HG03378 (cell line): ENCODE data around the gene ALG8.
"Not testable (repeated sequence)": the region's sequence is repeated elsewhere in the genome, so short reads cannot be mapped to it uniquely, and the experiment has no call there.

ENCODE experiments used
- ATAC-seq: cut with Tn5 transposase; IDR thresholded peaks from one replicate; pipeline ENCODE4 v1.9.1; 2021; ENCODE audit warnings: mild to moderate bottlenecking, moderate library complexity; ENCODE audit not compliant: unreplicated experiment

The ALG8 gene

GRCh38 chr11:78076733-78077403 lies 62.6 kb downstream of the ALG8 start:
- no peak for ATAC-seq

GRCh38 chr11:78074756-78075155 lies 64.7 kb downstream of the ALG8 start:
- ATAC-seq = no peak

DNA sequence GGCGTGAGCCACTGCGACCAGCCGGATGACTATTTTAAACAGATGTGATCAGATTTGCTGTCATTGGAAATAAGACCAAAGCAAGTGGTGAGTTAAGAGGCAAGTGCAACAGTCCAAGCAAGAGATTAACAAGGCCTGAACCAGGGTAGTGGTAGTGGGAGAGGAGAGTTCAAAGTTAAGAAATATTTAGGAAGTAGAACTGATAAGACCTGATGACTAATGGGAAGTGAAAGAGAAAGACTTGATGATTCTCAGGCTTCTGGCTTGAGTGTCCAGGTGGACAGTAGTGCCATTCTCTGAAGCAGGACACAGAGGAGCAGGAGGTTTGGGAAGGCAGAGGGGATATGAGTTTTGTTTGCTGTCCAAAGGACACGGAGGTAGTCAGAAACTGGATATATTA lies 67.0 kb downstream of the ALG8 start:
- no peak for ATAC-seq

DNA sequence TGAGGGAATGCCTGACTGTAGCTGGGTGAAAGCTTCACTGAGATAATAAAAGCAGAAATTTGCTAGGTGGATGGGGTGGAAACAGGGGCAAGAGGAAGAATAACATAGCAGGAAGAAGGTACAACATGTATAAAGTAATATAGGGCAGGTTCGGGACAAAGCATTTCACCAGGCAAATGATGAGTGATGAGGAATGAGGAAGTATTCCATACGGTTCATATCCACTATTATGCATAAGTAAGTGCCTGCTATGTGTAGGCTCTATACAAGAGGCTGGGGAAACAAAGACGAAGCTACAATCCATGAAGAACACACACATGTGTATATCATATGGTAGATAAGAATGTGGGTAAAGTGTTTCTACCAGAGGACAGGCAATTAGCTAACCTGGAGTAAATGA lies 67.7 kb downstream of the ALG8 start:
- ATAC-seq = no peak

- no peak for ATAC-seq
These were observed 68.8 kb downstream of the ALG8 start for GRCh38 chr11:78070621-78071020.

- ATAC-seq = no peak
These were observed 70.0 kb downstream of the ALG8 start for GRCh38 chr11:78069465-78069864.

GRCh38 chr11:78067704-78068103 lies 71.7 kb downstream of the ALG8 start:
- ATAC-seq = no peak

- no peak for ATAC-seq
These were observed 73.0 kb downstream of the ALG8 start for GRCh38 chr11:78066471-78066870.

- no peak for ATAC-seq
These were observed 74.2 kb downstream of the ALG8 start for GRCh38 chr11:78065203-78065602.

GRCh38 chr11:78063440-78064181 lies 75.8 kb downstream of the ALG8 start, which contains the start of gene THRSP:
TSS of gene THRSP (plus strand) at chr11:78063861. CDS start at chr11:78063882, 21 bp downstream.
- no peak for ATAC-seq

- ATAC-seq = no peak
These were observed 76.8 kb downstream of the ALG8 start for GRCh38 chr11:78062671-78063070.

- no peak for ATAC-seq
These were observed 77.5 kb downstream of the ALG8 start for GRCh38 chr11:78061921-78062311.

DNA sequence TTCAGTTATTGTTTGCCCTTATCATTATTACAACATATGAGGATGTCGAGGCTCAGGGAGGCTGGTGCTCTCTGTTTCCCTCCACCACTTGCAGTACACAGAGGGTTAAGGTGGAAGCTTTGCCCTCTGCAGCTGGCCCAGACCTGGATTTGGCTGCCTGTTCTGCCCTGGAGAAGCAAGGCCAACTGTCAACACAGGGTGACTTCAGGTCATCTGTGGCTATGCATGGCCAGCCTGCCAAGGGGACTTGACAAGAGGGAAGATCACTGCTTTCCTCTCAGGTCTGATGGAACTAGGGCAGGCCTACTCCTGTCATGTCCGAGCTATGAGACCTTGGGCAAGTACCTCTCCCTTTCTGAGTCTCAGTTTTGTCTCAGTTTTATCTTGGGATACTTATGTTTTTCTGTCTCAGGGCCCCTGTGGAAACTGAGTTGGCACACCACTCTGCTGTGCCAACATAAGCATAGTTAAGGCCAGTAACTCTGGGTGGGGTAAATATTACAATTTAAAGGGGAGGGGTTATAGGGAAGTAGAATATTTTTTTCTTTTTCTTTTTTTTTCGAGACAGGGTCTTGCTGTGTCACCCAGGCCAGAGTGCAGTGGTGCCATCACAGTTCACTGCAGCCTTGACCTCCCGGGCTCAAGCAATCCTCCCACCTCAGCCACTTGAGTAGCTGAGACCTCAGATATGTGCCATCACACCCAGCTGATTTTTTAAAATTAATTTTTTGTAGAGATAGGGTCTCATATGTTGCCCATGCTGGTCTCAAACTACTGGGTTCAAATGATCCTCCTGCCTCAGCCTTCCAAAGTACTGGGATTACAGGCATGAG lies 78.1 kb downstream of the ALG8 start:
- no peak for ATAC-seq

DNA sequence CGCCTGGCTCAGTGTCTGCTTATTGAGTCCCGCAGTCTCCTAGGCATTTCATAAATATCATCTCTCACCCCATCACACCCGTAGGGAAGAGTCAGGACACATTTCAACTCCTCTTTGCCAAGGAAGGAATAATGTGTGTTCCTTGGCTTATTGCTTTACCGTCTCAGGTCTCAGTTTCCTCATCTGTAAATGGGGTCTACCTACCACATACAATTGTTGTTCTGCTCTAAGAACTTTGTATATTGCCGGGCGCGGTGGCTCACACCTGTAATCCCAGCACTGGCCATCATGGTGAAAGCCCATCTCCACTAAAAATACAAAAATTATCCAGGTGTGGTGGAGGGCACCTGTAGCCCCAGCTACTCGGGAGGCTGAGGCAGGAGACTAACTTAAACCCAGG lies 78.9 kb downstream of the ALG8 start:
- ATAC-seq = no peak

DNA sequence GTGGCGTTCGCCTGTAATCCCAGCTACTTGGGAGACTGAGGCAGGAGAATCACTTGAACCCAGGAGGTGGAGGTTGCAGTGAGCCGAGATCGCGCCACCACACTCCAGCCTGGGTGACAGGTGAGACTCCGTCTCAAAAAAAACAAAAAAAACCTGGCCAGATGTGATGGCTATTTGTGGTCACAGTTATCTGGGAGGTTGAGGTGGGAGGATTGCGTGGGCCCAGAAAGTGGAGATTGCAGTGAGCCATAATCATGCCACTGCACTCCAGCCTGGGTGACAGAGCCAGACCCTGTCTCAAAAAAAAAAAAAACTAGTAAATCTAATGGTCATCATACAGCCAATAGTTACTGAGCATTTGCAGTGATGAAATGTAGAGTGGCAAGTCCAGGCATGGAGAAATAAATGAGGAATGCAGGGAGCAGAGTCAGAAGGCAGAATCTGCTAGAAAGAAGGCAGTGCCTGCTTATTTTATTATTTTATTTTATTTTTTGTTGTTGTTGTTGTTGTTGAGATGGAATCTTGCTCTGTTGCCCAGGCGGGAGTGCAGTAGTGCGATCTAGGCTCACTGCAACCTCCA lies 79.6 kb downstream of the ALG8 start:
- not testable (repeated sequence) for ATAC-seq

DNA sequence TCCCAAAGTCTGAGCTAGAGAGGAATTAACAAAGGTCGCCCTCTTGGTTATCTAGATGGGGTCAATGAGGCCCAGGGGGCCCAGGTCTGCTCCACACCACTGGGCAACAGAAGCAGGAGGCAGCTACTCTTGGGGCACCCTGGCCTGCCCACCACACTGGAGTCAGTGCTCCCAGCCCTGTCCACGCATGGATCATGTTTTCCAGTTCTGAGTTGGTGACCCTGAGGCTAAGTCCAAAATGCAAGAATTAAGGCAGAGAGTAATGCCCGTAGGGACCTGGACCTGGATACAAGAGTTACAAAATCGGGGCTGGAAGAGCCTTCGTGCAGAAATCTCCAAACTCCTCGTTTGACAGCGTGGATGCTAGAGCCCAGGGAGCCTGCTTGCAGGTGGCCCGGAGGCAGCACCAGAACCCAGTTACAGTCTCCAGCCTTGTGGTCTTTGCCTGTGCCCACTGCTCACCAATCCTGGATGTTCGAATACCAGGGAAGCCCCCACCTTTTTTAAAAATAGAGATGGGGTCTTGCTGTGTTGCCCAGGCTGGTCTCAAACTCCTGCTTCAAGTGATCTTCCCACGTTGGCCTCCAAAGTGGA lies 81.9 kb downstream of the ALG8 start:
- ATAC-seq = no peak

- no peak for ATAC-seq
These were observed 83.3 kb downstream of the ALG8 start for GRCh38 chr11:78056093-78056492.

DNA sequence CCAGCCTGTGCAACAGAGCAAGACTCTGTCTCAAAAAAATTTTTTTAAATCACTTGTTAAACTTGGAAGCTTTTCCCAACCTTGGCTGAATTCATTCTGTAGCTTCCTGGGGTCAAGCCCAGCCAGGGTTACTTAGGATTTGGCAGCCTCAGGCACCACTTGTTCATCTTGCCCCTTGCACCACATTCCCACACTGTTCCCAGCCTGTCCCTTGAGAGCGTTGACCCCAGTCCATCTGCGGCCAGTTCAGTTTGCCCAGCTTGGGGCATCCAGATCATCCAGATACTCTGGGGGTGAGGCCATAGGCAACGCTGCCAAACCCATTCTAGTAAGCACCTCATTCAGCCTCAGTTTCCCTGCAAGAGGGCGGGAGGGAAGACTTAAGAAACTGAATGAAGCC lies 84.5 kb downstream of the ALG8 start:
- no peak for ATAC-seq

DNA sequence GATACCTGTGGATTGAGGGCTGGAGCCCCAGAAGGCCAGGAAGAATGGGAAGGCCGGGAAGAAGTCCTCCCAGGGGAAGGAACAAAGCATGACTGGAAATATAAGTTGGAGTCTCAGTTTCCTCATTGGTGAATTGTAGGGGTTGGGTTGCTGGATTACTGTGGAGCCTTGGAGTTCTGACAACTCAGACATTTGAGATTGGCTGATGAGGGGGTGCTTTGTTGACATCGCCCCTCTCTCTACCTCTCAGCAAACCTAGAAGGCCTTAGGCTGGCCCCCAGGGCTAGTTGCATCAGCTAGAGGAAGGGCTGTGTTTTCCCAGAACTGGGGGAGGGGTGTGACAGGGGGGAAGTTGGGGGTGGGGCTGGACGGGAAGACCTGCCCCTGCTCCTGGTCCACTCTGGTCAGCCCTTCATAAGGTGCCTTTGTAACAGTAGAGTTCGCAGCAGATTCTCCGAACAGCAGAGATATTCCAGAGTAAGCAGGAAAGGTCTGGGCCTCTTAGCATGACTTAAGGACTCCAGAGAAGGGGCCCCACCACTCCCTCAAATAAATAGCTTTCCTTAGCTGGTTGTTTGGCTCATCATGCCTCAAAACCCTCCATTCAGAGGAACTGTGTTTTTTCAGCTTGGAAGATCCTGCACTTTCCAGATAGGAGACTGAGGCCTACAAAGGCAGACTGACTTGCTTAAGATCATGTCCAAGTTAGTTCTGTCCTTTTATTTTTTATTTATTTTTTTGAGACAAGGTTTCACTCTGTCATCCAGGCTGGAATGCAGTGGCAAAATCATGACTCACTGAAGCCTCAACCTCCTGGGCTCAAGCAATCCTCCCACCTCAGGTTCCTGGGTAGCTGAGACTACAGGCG lies 88.2 kb downstream of the ALG8 start:
- ATAC-seq = no peak
